A204.1 (cell line): ENCODE data around the gene TRIB2.
A peak's percentile ranks its signal among the peaks of the same experiment; 100 is the strongest.

Experiments
- FAIRE-seq: peaks from 2 replicates; lab custom pipeline; 2012; peaks lifted over from hg19 to GRCh38; lab: Jason Lieb, UNC

The TRIB2 gene

DNA sequence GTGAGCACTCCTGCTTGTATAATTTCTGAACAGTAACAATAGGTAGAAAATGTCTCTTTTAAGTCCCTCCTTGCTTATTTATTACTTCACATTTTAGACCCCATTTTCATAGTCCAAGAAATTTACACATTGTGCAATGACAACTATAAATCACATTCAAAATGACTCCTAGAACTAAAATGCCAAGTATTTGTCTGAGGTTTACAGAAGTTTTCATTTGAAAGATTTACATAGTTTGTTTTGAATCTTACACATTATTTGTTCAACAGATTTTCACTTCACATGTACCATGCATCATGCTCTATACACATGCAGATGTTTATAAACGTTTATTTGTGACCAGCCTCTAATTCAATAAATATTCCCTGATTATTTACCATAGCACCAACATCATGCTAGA is 15.7 kb upstream of the TRIB2 start:
- FAIRE-seq = no peak

DNA sequence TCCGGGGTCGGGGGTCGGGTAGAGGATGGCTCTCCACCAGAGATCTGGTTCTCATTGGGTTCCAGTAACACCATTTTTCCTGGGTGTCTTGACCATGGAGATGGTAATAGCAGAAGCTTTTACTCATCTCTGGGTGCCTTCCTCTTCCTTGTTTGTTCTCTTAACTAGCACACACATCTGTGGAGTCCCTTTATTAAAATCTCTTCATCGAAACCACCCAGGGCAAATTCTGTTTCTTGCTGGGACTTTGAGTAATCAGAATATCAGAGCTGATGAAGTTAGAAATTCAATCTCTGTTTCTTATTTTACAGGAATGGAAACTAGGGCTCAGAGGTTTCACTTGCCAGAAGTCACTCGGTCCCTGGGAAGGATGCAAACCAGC is 15.0 kb upstream of the TRIB2 start:
- FAIRE-seq = no peak

DNA sequence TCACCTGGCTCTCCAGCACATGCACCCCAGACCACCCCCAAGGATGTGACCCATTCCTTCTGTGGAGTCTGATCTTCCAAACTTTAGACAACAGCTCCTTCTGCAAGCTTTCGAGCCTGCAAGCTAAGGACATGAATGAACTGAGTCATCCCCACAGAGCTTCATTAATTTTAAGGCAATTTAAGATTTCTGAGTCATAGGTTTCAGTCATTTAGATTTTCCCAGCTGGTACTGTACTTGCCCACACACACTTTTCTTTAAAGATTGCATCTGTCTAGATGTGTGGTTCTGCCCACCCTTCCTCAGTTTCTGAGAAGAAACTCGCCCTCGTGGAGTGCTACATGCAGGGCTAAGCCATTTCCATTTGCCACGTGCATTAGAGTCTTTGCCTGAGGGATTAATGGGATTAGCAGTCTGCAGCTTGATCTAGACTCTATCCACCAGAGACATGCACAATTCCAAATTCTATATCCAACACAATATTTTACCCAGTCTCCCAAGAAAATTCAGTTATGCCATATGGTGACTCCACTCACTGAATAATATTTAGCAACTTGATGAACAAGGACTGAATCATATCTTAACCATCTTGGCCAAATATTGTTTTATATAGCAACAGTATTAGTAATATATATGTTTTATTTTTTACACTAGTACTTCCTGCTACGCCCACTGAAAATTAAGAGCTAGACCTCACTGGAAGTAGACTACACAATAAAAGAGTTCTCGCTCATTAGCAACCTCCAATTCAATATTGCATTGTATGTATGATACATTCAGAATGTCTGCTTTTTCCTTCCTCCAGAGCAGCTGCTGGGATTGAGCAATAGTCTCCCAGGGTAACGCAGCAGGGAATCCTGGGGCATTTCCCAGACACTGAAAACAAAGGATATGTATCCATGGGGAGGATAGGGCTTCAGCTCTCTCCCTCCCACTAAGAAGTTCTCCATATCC is 14.3 kb upstream of the TRIB2 start:
- no peak for FAIRE-seq

DNA sequence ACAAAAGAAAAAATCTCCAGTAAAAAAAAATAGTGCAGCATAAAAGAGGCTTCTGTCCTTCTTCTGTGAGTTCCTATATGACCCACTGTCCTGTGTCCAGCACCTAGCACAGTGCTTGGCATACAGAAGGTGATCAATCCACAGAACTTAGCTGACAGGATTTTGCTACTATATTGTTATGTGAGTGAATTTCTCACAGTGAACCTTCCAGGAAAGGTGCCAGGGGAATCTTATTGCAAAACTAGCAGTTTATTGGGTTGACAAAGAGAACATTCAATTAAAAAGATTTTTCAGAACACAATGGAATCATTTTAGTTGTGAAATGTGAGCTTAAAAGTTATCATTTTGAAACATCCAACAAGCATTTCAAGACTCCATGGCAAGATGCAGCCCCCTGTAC is 12.4 kb upstream of the TRIB2 start:
- FAIRE-seq = no peak

DNA sequence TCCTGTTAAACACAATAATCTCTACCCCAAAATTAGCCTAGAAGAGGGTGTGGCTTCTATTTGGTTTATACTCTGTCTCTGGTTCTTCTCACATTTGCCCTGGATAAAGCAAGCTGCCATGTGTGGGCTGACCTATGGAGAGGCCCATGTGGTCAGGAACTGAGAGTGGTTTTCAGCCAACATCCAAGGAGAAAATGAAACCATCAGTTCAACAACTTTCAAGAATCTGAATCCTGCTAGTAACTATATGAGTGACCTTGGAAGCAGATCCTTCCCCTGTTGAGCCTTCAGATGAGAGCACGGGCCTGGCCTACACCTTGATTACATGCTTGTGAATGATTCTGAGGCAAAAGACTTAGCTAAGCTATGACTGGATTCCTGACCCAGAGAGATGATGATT is 11.5 kb upstream of the TRIB2 start:
- FAIRE-seq = no peak

DNA sequence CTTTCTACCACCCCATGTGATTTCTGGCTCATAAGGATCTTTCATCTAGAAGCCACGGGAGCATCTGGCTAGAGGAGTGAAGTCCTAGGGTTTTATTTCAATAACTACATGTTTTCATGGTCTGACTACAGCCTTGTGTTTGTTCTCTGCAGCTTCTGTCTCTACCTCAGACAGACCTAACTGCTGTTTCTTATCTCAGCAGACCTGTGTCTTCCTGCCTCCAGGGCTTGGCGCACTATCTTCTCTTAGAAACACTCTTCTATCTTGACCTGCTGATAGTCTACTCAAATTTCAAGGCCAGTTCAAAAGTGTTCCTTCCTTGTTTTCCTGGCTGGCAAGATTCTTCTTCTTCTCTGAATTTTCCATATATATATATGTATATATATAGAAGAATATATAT is 11.0 kb upstream of the TRIB2 start:
- no peak for FAIRE-seq

DNA sequence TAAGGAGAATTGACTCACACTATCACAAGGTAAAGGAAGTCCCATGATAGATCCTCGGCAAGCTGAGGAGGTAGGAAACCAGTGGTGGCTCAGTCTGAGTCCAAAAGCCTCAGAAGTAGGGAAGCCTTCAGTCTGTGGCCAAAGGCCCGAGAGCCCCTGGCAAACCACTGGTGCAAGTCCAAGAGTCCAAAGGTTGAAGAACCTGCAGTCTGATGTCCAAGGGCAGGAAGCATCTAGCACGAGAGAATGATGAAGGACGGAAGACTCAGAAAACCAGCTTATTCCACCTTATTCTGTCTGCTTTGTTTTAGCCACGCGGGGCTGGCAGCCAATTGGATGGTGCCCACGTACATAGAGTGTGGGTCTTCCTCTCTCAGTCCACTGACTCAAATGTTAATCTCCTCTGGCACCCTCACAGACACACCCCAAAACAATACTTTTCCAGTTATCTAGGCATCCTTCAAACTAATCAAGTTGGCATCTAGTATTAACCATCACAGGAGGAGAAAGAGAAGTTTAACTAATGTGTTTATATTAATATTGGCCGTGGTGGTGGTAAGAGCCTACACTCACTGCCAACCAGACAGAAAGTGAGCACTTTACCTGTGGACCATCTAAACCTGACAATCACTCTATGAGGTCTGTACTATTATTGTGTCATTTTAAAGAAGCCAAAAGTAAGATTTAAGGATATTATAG is 8.1 kb upstream of the TRIB2 start:
- FAIRE-seq = no peak

DNA sequence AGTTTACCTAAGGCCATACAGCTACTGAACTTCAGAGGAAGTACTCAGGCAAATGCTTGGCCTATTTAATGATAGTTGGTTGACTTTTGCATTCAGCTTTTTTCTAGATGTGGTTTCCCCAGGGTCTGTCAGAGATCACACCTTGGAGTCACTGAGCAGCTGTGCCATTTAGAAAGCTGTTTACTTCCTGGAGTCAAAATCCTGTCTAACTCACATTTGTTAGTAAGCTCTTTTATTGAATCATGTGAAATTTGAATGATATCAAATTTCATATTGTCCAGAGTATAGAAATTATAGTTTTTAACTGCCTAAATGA is 7.6 kb upstream of the TRIB2 start:
- FAIRE-seq = no peak

DNA sequence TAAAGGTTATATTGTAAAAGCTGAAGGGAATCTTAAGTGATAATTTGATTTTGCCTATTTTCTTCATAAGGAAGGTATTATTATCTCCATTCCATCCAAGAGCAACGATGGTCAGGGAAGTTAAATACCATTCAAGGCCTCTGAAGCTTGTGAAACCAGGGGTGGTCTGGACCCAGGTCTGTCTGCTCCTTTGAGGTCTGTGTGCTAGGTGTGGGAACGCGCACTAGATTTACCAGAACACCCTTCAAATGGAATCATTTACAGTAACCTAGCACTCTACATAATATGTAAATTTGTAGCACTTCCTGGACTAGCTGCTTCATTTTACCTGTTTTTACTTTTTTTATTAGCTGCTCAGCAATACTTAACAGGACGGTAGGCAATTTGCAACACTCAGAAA is 6.4 kb upstream of the TRIB2 start:
- no peak for FAIRE-seq

DNA sequence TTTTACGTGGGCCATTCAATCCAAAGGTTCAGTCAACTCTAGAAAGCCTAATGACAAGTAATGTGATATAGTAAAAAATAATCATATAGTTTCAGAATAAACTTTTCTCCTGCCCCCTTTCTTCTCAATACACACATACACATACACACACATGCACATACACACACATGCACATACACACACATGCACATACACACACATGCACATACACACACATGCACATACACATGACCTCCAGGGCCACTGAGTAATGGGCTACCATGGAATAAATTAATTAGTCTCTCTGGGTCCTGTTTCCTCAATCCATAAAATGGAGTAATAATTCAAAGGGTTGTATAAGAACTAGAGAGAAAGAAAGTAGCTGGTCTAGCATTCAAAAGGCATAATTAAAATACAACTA is 5.4 kb upstream of the TRIB2 start:
- FAIRE-seq = no peak

DNA sequence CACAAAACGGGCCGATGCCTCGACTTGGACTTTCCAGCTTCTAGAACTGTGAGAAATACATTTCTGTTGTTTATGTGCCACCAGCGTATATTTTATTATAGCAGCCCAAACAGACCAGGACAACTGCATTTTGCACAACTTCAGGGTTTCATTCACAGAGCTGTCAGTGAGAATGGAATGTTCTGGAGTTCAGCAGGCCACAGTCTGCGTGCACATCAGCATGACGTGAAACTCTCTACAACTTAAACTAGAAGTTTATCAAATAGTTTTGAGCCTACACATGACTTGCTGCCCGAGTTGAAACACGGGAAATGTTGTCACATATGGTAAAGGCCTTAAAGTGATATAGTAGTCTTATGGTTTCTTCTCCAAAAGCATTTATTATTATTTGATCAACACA is 3.9 kb upstream of the TRIB2 start:
- no peak for FAIRE-seq

DNA sequence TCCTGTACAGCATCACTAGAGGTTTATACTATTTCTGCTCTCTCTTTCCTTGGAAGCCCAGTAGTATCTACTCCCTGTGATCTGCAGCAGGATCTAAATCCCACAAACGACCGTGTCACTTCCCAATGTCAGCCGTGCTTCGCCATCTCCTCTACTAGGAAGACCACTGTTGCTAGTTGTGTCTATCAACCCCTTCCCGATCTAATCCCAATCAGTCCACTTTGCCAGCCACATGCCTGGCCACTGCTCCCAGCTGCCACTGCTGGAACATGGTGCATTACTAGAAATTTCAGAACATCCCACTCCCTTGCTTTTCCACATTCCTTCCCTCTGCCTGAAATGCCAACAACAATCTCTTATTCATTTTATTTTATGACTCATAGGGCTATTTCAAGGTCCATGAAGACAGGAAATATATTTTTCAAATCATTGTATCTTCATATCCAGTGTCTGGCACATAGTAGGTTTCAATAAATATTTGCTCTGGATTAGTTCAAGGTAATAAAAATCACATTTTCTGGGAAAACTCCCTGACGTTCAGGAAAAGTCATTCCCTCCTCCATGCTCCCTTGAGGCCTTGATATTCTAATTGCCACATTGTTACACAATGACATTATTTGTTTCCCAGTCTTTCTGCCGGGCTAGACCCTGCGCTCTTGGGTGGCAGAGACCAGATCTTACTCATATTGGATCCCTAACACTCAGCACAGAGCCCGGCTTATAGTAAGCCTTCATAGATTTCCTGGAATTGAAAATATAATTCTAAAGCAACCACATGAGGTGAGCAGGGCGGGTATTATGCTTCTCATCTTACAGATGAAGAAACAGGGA is 2.1 kb upstream of the TRIB2 start:
- FAIRE-seq = peak; percentile 14

DNA sequence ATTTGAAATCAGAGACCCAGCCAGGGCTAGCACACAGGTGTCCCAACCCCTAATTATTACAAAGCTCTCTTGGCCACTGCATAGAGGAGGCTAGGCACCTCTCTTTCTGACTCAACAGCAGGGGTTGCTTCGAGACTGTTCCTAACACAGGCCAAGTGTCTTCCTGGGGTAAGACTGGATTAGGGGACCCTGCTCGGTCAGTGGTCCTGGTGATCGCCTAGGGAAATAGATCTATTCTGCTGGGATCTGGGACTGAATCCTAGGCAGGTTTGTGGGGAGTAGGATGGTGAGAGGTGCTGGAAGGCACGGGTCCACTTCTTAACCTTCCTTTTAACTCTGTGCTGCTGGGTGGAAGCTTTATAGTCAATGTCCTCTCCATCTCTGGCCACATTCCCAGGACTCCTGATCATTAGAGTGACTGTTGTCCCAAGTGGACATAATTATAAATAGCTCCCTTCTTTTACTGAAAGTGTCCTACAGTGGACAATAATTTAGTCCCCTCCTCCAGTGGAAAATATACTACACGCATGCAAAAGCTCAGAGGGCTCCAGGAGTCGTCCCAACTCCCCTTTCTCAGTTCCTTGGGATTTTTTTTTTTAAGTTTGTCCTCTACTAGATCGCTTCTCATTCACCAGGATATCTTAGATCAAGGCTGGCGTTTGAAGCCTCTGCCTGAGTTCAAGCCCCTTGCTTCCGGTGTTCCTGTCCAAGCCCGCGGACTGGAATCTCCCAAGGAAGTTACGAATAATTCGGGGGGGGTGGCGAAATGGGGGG is 1.3 kb upstream of the TRIB2 start:
- FAIRE-seq = peak; percentile 65

DNA sequence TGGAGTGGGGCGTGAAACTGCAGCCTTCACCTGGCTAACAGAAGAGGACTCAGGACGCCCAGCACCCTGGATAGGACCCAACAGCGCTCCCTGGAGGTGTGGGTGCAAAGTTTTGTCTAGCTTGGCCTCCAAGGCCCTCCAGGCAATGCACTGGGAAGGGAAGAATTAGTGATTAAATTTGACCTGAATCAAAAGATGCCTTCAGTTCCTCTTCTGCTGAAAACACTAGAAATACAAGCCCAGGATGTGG is 779 bp upstream of the TRIB2 start:
- FAIRE-seq = peak; percentile 61

DNA sequence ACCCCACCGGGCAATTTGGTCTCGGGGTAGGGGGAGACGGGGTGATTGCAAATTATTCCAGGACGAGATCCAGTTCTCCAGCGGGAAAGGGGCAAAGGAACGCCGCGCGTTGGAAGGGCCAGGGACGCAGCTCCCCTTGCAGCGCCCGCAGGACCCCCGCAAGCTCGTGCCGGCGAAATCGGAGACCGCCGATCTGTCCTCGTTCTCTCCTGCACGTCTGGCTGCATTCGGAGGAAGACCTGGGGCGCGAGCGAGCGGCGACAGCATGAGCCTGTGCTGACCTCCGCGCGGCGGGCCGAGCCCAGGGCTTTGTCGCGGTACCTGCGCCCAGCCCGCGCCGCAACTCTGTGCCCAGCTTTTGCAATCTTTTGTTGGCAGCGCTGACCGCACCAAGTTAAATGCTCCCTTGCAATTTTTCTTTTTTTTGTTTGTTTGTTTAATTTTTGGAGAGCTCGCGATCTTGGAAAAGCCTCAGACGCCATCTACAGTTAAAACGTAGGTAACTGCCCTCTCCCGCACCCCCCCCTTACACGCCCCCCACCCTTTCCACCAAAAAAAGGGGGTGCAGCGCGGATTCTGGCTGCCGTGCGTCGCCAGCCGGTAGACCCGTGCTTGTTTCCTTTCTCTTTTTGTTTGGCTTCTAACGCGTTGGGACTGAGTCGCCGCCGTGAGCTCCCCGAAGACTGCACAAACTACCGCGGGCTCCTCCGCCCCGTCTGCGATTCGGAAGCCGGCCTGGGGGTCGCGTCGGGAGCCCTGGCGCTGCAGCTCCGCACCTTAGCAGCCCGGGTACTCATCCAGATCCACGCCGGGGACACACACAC is 667 bp downstream of the TRIB2 start:
- FAIRE-seq = no peak

DNA sequence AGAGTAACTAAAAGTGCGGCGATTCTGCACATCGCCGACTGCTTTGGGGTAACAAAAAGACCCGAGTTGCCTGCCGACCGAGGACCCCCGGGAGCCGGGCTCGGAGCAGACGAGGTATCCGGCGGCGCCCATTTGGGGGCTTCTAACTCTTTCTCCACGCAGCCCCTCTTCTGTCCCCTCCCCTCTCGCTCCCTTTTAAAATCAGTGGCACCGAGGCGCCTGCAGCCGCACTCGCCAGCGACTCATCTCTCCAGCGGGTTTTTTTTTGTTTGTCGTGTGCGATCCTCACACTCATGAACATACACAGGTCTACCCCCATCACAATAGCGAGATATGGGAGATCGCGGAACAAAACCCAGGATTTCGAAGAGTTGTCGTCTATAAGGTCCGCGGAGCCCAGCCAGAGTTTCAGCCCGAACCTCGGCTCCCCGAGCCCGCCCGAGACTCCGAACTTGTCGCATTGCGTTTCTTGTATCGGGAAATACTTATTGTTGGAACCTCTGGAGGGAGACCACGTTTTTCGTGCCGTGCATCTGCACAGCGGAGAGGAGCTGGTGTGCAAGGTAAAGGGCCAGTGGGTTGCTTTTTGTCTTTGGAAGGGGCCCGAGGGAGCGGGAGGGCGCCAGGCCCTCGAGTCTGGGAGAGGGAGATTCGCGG is 1.4 kb downstream of the TRIB2 start:
- no peak for FAIRE-seq

DNA sequence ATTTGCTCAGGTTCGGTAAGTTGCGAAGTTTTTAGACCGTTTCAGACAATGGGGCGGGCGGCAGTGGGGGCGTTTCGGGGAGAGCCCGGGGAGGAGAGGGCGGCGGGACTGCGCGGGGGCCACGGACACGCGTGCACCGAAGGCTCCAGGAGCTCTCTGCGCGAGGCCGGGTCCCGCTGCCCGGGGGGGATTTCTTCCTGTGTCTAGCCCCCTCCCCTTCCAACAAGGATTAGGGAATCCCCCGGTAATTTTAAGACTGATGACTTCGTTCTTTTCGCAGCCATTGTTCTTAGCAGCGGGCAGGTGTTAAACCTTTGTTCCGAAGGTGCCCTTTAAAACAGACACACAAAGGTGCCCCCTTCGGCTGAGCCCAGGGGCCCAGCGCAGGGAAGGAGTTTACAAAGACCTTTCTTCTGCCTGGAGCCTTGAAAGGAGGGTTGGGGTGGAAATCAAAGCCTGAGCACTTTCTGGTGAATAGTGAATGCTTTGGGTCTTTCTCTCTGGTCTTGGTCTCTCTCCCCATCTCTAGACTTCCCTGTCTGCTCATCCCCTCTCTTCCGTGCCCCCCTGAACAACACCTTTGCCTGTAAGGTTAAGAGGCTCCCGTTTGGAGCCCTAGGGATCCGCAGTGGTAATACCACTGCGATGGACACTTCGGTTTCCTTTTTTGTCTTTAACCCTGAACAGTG is 2.1 kb downstream of the TRIB2 start:
- no peak for FAIRE-seq

DNA sequence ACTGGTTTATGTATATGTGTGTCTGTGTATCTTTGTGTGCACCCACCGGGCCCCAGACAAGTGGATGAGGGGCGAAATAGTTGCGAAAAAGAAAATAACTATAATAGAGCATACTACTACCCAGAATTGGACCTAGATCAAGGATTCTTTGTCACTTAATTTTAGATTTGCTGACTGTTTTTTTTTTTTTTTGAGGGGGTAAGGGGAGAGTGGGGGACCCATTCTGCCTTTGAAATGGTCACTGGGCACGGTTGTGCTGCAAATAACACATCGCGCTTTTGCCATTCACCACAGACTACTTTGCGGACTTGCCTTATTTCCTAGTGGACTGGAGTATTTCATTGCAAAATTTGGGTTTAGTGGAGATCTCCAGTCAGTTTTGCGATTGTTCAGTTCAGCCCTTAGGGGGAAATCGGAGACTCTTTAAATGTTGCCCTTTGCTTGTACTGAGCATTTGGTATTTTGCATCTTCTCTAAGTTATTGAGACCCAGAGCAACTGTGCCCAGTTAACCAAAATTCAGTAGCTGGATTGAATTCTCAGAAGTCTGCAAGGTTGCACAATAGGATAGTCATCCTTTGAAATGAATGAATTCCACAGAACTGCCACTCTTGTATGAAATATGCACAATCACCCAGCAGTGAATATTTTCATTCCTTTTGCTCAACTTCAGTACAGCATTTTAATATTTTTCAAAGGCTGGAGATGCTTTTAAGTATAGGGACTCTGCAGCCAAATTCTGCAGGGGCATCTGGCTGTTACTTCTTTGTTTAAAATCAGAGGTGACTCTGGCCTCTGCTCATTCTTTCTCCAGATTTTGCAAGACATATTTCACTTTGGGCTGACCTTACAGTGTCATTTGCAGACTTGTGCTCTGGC is 2.9 kb downstream of the TRIB2 start:
- no peak for FAIRE-seq

DNA sequence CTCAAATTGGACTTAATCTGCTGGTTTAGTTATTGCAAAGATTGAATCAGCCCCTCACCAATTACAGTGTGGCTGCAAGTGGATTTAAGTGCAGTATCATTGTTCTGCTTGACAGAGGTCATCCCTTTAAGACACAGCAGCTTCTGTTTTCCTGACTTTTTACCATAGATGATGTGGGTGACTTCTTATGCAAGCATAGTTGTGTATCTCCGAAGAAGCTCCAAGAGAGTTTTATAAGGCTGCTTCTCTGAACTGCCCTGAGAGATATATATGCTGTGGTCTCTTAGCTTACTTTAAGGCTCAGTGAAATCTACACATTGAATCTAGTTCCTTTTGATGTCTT is 3.5 kb downstream of the TRIB2 start:
- FAIRE-seq = no peak
